Liver (tissue), 9 donors: Measurements from ENCODE around the gene CTSF. TPM values are rescaled to one million over a fixed set of nuclear protein-coding genes. Genes with fewer than 3 reads are reported as not detected.
"Not testable (repeated sequence)": the region's sequence is repeated elsewhere in the genome, so short reads cannot be mapped to it uniquely, and the experiment has no call there.

Experiments used
- DNase-seq: peaks from one replicate; pipeline ENCODE4 v3.0.0-alpha.2; 2017; ENCODE audit warnings: low spot score
- H3K27ac ChIP-seq, 2 donors: one replicate each; pipeline ENCODE4 v1.7.0; 2013; ENCODE audit warnings: inconsistent platforms in 2 of 2, low read length in 2 of 2, control low read depth in 1 of 2, low read depth in 1 of 2, mild to moderate bottlenecking in 1 of 2
- H3K27me3 ChIP-seq, 4 donors: one replicate each; pipeline versions ENCODE4 v1.6.1 to v1.7.0; 2013; ENCODE audit warnings: low read length in 3 of 4, inconsistent platforms in 1 of 4, mild to moderate bottlenecking in 1 of 4, moderate library complexity in 1 of 4; ENCODE audit not compliant: control insufficient read depth in 4 of 4, insufficient read depth in 4 of 4
- H3K36me3 ChIP-seq, 4 donors: one replicate each; pipeline versions ENCODE4 v1.6.1 to v1.7.0; 2013; ENCODE audit warnings: low read length in 3 of 4, mild to moderate bottlenecking in 3 of 4, low read depth in 1 of 4, moderate library complexity in 1 of 4; ENCODE audit not compliant: control insufficient read depth in 4 of 4, insufficient read depth in 3 of 4
- H3K4me1 ChIP-seq, 4 donors: one replicate each; pipeline versions ENCODE4 v1.6.1 to v1.7.0; 2013; ENCODE audit warnings: low read length in 3 of 4, mild to moderate bottlenecking in 3 of 4, moderate library complexity in 1 of 4; ENCODE audit not compliant: control insufficient read depth in 4 of 4, insufficient read depth in 4 of 4
- H3K4me3 ChIP-seq, 3 donors: one replicate each; pipeline versions ENCODE4 v1.6.1 to v1.7.0; 2013; ENCODE audit warnings: low read length in 3 of 3, control low read depth in 1 of 3, low read depth in 1 of 3, mild to moderate bottlenecking in 1 of 3
- H3K9ac ChIP-seq, 2 donors: one replicate each; pipeline ENCODE4 v1.7.0; 2013; ENCODE audit warnings: low read length in 2 of 2, mild to moderate bottlenecking in 2 of 2, moderate library complexity in 2 of 2, control low read depth in 1 of 2, low read depth in 1 of 2
- H3K9me3 ChIP-seq, 4 donors: one replicate each; pipeline versions ENCODE4 v1.6.1 to v1.7.0; 2013; ENCODE audit warnings: low read length in 3 of 4; ENCODE audit not compliant: control insufficient read depth in 4 of 4
- EGR1 ChIP-seq, 2 donors: IDR thresholded peaks; 2 replicates each; pipeline ENCODE4 v1.6.1; 2016 to 2018; ENCODE audit warnings: antibody characterized with exemption in 2 of 2, low read depth in 2 of 2
- FOXA1 ChIP-seq: IDR thresholded peaks from 2 replicates; pipeline ENCODE4 v1.6.1; 2016; ENCODE audit warnings: antibody characterized with exemption
- GABPA ChIP-seq, 2 donors: IDR thresholded peaks in 1 of 2; conservative IDR thresholded peaks in 1 of 2; 2 replicates each; pipeline ENCODE4 v1.6.1; 2016; ENCODE audit warnings: antibody characterized with exemption in 2 of 2, mild to moderate bottlenecking in 1 of 2, moderate library complexity in 1 of 2
- HNF4G ChIP-seq: IDR thresholded peaks from 2 replicates; pipeline ENCODE4 v1.6.1; 2016; ENCODE audit warnings: antibody characterized with exemption
- JUND ChIP-seq, 2 donors: IDR thresholded peaks; 2 replicates each; pipeline ENCODE4 v1.6.1; 2016; ENCODE audit warnings: antibody characterized with exemption in 2 of 2
- NR2F2 ChIP-seq: IDR thresholded peaks from 2 replicates; pipeline ENCODE4 v1.6.1; 2016; ENCODE audit warnings: antibody characterized with exemption
- RXRA ChIP-seq, 2 donors: IDR thresholded peaks; 2 replicates each; pipeline ENCODE4 v1.6.1; 2017 to 2018; ENCODE audit warnings: antibody characterized with exemption in 2 of 2, mild to moderate bottlenecking in 1 of 2
- SP1 ChIP-seq: IDR thresholded peaks from 2 replicates; pipeline ENCODE4 v1.6.1; 2018; ENCODE audit warnings: antibody characterized with exemption, mild to moderate bottlenecking
- TAF1 ChIP-seq: conservative IDR thresholded peaks from 2 replicates; pipeline ENCODE4 v1.6.1; 2016; ENCODE audit warnings: antibody characterized with exemption, mild to moderate bottlenecking
- YY1 ChIP-seq: IDR thresholded peaks from 2 replicates; pipeline ENCODE4 v1.6.1; 2016; ENCODE audit warnings: antibody characterized with exemption, mild to moderate bottlenecking
- WGBS: extraction: QIAGEN DNeasy Blood & Tissue Kit; methylation state at CpG from one replicate; pipeline ENCODE4 v1.1.7; 2013; 5-methylcytosine and 5-hydroxymethylcytosine counted together
- polyA plus RNA-seq, 2 donors: library from polyadenylated mRNA; stranded (reverse) in 1 of 2; unstranded in 1 of 2; fragments of 200-250 nt in 1 of 2; fragments of >200 nt in 1 of 2; fragmentation: Nextera tagmentation in 1 of 2; extraction: Ambion mirVana in 1 of 2; gene quantifications; one replicate each; pipeline versions ENCODE4 v1.2.1 to v1.2.3, GENCODE V29; 2013 to 2015
- total RNA-seq, 2 donors: library from RNA; depleted of rRNA; stranded (reverse); fragments of >200 nt; gene quantifications; one replicate each; pipeline ENCODE4 v1.2.3, GENCODE V29; 2014
- TF ChIP-seq, protein P1 (sequence below): IDR thresholded peaks from 2 replicates; pipeline ENCODE4 v1.6.1; 2016; ENCODE audit warnings: antibody characterized with exemption, mild to moderate bottlenecking
- TF ChIP-seq, protein P2 (sequence below): IDR thresholded peaks from 2 replicates; pipeline ENCODE4 v1.6.1; 2016; ENCODE audit warnings: antibody characterized with exemption
- TF ChIP-seq, protein P3 (sequence below): fragments of 150-350 bp; IDR thresholded peaks from 2 replicates; pipeline ENCODE4 v1.5.1; 2017; ENCODE audit warnings: improper control_type of control experiment, low read depth, low read length; ENCODE audit not compliant: missing input control
- TF ChIP-seq, protein P4 (sequence below): IDR thresholded peaks from 2 replicates; pipeline ENCODE4 v1.6.1; 2016; ENCODE audit warnings: antibody characterized with exemption
- donor health status: healthy.
- donor health status: healthy.
- donor health status: healthy.
- donor health status: healthy.
- donor health status: healthy.

The CTSF gene
- total and polyA plus RNA-seq, 4 donors, result 8.5 to 31.9 (median 24.0) TPM

DNA sequence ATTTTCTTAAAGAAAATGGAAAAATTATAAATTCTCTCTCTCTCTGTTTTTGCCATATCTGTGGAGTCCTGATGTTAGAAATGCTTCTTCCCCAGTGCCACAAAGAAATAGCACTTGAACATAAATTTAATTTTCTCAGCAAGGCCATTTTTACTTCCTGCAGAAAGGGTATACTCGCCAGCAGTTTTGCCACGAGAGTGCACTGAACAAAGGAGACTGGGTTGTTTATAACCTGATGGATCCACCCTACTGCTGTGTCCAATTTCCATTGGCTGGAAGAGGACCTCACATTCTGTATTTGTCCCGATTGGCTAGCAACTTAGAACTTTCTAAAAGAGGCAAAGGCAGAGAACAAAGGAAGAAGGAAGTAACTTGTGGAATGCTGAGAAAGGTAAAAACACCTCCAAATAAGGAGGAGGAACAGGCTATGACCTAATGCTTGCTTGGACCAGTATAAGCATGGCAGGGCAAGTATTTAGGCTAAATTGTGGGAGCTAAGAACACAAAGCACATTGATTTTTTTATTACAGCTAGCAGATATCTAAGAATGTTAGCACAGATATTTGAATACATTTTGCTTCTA is 14.2 kb upstream of the CTSF start:
- not testable (repeated sequence) for H3K27me3 ChIP-seq, H3K27ac ChIP-seq, DNase-seq, H3K9me3 ChIP-seq, H3K4me1 ChIP-seq, H3K9ac ChIP-seq, H3K36me3 ChIP-seq, H3K4me3 ChIP-seq
- 89% methylated on average over 3 of the region's 3 CpGs for WGBS

DNA sequence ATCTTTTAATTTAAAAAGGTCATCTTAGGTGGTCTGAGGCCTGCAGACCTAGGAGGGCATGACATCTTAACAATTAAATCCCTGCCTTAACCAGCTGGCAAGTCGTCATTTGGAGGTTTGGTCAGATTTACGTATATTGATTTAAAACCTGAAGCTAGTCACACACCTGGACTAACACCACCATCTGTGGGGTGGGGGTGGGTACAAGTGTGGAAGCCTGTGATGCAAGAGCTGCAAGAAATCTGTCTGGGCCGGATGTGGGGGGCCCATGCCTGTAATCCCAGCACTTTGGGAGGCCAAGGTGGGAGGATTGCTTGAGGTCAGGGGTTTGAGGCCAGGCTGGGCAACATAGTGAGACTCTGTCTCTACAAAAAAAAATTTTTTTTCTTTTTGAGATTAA is 12.9 kb upstream of the CTSF start:
- WGBS, result 91% methylated on average over 3 of the region's 3 CpGs
- H3K36me3 ChIP-seq, result no peaks in the 10 kb centered on the region
- H3K27me3 ChIP-seq, result no peaks in the 10 kb centered on the region
- H3K9ac ChIP-seq, result no peak overlapping the region
- H3K4me1 ChIP-seq, result peaks cover 0 to 6% (median 3%) of the 10 kb centered on the region in 4 donors
- H3K27ac ChIP-seq, result no peak overlapping the region
- no peak for DNase-seq
- H3K9me3 ChIP-seq, result no peaks in the 10 kb centered on the region
- no peak overlapping the region for H3K4me3 ChIP-seq
- TF ChIP-seq YY1, result no peak
- TF ChIP-seq TAF1, result no peak
- no peak for TF ChIP-seq GABPA (IDR thresholded peaks at IDR 0.05 in 1 of 2, conservative IDR thresholded peaks at IDR 0.05 in 1 of 2)
- TF ChIP-seq SP1, result no peak
- no peak for TF ChIP-seq RXRA (IDR thresholded peaks at IDR 0.05)
- no peak for TF ChIP-seq EGR1 (IDR thresholded peaks at IDR 0.05; ENCODE audit: low read depth in 2 of 2)
- no peak for TF ChIP-seq HNF4G
- TF ChIP-seq, protein P1, sequence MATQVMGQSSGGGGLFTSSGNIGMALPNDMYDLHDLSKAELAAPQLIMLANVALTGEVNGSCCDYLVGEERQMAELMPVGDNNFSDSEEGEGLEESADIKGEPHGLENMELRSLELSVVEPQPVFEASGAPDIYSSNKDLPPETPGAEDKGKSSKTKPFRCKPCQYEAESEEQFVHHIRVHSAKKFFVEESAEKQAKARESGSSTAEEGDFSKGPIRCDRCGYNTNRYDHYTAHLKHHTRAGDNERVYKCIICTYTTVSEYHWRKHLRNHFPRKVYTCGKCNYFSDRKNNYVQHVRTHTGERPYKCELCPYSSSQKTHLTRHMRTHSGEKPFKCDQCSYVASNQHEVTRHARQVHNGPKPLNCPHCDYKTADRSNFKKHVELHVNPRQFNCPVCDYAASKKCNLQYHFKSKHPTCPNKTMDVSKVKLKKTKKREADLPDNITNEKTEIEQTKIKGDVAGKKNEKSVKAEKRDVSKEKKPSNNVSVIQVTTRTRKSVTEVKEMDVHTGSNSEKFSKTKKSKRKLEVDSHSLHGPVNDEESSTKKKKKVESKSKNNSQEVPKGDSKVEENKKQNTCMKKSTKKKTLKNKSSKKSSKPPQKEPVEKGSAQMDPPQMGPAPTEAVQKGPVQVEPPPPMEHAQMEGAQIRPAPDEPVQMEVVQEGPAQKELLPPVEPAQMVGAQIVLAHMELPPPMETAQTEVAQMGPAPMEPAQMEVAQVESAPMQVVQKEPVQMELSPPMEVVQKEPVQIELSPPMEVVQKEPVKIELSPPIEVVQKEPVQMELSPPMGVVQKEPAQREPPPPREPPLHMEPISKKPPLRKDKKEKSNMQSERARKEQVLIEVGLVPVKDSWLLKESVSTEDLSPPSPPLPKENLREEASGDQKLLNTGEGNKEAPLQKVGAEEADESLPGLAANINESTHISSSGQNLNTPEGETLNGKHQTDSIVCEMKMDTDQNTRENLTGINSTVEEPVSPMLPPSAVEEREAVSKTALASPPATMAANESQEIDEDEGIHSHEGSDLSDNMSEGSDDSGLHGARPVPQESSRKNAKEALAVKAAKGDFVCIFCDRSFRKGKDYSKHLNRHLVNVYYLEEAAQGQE, result no peak
- TF ChIP-seq FOXA1, result no peak
- TF ChIP-seq, protein P2, sequence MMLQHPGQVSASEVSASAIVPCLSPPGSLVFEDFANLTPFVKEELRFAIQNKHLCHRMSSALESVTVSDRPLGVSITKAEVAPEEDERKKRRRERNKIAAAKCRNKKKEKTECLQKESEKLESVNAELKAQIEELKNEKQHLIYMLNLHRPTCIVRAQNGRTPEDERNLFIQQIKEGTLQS, result no peak
- TF ChIP-seq JUND (IDR thresholded peaks at IDR 0.05), result no peak
- TF ChIP-seq, protein P3, sequence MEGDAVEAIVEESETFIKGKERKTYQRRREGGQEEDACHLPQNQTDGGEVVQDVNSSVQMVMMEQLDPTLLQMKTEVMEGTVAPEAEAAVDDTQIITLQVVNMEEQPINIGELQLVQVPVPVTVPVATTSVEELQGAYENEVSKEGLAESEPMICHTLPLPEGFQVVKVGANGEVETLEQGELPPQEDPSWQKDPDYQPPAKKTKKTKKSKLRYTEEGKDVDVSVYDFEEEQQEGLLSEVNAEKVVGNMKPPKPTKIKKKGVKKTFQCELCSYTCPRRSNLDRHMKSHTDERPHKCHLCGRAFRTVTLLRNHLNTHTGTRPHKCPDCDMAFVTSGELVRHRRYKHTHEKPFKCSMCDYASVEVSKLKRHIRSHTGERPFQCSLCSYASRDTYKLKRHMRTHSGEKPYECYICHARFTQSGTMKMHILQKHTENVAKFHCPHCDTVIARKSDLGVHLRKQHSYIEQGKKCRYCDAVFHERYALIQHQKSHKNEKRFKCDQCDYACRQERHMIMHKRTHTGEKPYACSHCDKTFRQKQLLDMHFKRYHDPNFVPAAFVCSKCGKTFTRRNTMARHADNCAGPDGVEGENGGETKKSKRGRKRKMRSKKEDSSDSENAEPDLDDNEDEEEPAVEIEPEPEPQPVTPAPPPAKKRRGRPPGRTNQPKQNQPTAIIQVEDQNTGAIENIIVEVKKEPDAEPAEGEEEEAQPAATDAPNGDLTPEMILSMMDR, result no peak

DNA sequence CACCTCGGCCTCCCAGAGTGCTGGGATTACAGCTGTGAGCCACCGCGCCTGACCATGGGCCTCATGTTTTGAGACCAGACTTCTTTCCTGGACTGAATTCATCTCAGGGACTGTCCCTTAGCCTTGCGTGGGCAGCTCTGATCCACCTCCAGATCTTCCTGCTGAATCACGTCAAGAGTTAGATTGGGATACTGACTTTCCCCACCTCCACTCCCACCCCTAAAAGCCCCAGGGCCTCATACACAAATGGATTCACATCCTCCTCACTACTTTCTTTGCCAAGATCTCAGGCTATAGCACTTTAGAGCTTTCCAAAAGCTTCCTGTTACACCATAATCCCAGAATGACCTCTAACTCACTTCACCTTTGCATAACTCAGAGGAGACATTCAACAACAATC is 12.4 kb upstream of the CTSF start:
- Histone ChIP-seq H3K9ac (no peak overlapping the region), H3K27me3 (no peaks in the 10 kb centered on the region), H3K27ac (no peak overlapping the region), H3K36me3 (no peaks in the 10 kb centered on the region), H3K4me1 (peaks cover 0 to 6% (median 3%) of the 10 kb centered on the region in 4 donors), H3K9me3 (no peaks in the 10 kb centered on the region), H3K4me3 (no peak overlapping the region)
- 90% methylated on average over 5 of the region's 5 CpGs for WGBS
- no peak for DNase-seq
- TF ChIP-seq TAF1 (no peak), FOXA1 (no peak), NR2F2 (no peak), HNF4G (no peak), JUND (IDR thresholded peaks at IDR 0.05) (no peak)
- TF ChIP-seq, protein P4, sequence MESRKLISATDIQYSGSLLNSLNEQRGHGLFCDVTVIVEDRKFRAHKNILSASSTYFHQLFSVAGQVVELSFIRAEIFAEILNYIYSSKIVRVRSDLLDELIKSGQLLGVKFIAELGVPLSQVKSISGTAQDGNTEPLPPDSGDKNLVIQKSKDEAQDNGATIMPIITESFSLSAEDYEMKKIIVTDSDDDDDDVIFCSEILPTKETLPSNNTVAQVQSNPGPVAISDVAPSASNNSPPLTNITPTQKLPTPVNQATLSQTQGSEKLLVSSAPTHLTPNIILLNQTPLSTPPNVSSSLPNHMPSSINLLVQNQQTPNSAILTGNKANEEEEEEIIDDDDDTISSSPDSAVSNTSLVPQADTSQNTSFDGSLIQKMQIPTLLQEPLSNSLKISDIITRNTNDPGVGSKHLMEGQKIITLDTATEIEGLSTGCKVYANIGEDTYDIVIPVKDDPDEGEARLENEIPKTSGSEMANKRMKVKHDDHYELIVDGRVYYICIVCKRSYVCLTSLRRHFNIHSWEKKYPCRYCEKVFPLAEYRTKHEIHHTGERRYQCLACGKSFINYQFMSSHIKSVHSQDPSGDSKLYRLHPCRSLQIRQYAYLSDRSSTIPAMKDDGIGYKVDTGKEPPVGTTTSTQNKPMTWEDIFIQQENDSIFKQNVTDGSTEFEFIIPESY, result no peak
